Keratinocyte (primary cell): ENCODE data around the gene FRMD4B. TPM values are rescaled to one million over a fixed set of nuclear protein-coding genes. Genes with fewer than 3 reads are reported as not detected.

Experiments
- DNase-seq: peaks from one replicate; pipeline ENCODE4 v3.0.0-alpha.2; 2011; ENCODE audit warnings: low read depth, missing footprints, low spot score
- FAIRE-seq: peaks from 2 replicates; lab custom pipeline; 2011; peaks lifted over from hg19 to GRCh38; lab: Jason Lieb, UNC
- H2AFZ ChIP-seq: 2 replicates; pipeline ENCODE4 v1.6.0; 2012; ENCODE audit warnings: low read length, control low read depth, inconsistent platforms; ENCODE audit not compliant: control insufficient read depth
- H3K27ac ChIP-seq: 2 replicates; pipeline ENCODE4 v1.5.1; 2011; ENCODE audit warnings: low read length; ENCODE audit not compliant: control insufficient read depth, insufficient read depth
- H3K27me3 ChIP-seq: 3 replicates; pipeline ENCODE4 v1.6.0; 2011; ENCODE audit warnings: low read length; ENCODE audit not compliant: control insufficient read depth, insufficient read depth; ENCODE audit errors: extremely low read depth
- H3K36me3 ChIP-seq, 2 experiments: 2 replicates in 1 of 2; 3 replicates in 1 of 2; pipeline ENCODE4 v1.5.1; 2011; ENCODE audit warnings: low read length in 2 of 2, mild to moderate bottlenecking in 1 of 2; ENCODE audit not compliant: control insufficient read depth in 2 of 2, insufficient read depth in 2 of 2; ENCODE audit errors: extremely low read depth in 1 of 2
- H3K4me1 ChIP-seq: 3 replicates; pipeline ENCODE4 v1.5.1; 2011; ENCODE audit warnings: low read length; ENCODE audit not compliant: control insufficient read depth, insufficient read depth; ENCODE audit errors: extremely low read depth
- H3K4me2 ChIP-seq: 3 replicates; pipeline ENCODE4 v1.6.0; 2011; ENCODE audit warnings: low read depth, low read length; ENCODE audit not compliant: control insufficient read depth, insufficient read depth; ENCODE audit errors: extremely low read depth
- H3K4me3 ChIP-seq, 3 experiments: fragments of 200-600 bp in 1 of 3; sonication (generic) in 1 of 3; 2 replicates in 2 of 3; 3 replicates in 1 of 3; pipeline ENCODE4 v1.5.1; 2011 to 2016; ENCODE audit warnings: low read length in 3 of 3, mild to moderate bottlenecking in 3 of 3, control low read depth in 2 of 3, inconsistent platforms in 1 of 3, low read depth in 1 of 3, mixed read lengths in 1 of 3, mixed run types in 1 of 3, moderate library complexity in 1 of 3; ENCODE audit not compliant: control insufficient read depth in 2 of 3, insufficient read depth in 2 of 3; ENCODE audit errors: extremely low read depth in 1 of 3
- H3K79me2 ChIP-seq: 2 replicates; pipeline ENCODE4 v1.6.0; 2012; ENCODE audit warnings: low read length; ENCODE audit not compliant: control insufficient read depth, insufficient read depth
- H3K9ac ChIP-seq: 3 replicates; pipeline ENCODE4 v1.6.0; 2011; ENCODE audit warnings: low read length; ENCODE audit not compliant: control insufficient read depth, insufficient read depth; ENCODE audit errors: extremely low read depth
- H3K9me1 ChIP-seq: 3 replicates; pipeline ENCODE4 v1.6.0; 2011; ENCODE audit warnings: low read length; ENCODE audit not compliant: control insufficient read depth, insufficient read depth; ENCODE audit errors: extremely low read depth
- H3K9me3 ChIP-seq: 2 replicates; pipeline ENCODE4 v1.5.1; 2012; ENCODE audit warnings: low read depth, low read length; ENCODE audit not compliant: control insufficient read depth
- H4K20me1 ChIP-seq: 3 replicates; pipeline ENCODE4 v1.6.0; 2011; ENCODE audit warnings: low read length; ENCODE audit not compliant: control insufficient read depth, insufficient read depth; ENCODE audit errors: extremely low read depth
- EZH2 ChIP-seq: IDR thresholded peaks from one replicate; pipeline ENCODE4 v1.6.1; 2012; ENCODE audit warnings: inconsistent platforms, mild to moderate bottlenecking, low read length, moderate library complexity
- dilution Hi-C: fragments of 300-500 bp; cut with MboI; formaldehyde crosslinking; loops from one replicate; pipeline ENCODE4 v1.7.0; 2020; ENCODE audit warnings: low sequenced_read_pairs; ENCODE audit not compliant: extremely low pct_ligation_motif_present
- polyA plus RNA-seq, 5 experiments: library from polyadenylated mRNA; depleted of rRNA in 3 of 5; stranded (reverse) in 3 of 5; stranded (forward) in 1 of 5; unstranded in 1 of 5; fragments of >200 nt; gene quantifications; 1 replicate in 1 of 5; 2 replicates in 3 of 5; 3 replicates in 1 of 5; pipeline versions ENCODE4 v1.2.1 to v1.2.3, GENCODE V29; 2011 to 2012; ENCODE audit warnings: missing spikeins in 2 of 5, low read depth in 1 of 5, low replicate concordance in 1 of 5
- TF ChIP-seq, protein P1 (sequence below), 3 experiments: IDR thresholded peaks in 1 of 3; conservative IDR thresholded peaks in 1 of 3; optimal IDR thresholded peaks in 1 of 3; 2 replicates in 2 of 3; 3 replicates in 1 of 3; pipeline versions ENCODE3 to v1.5.1; 2011; ENCODE audit warnings: low read length in 3 of 3, mild to moderate bottlenecking in 3 of 3, moderate library complexity in 2 of 3, control low read depth in 1 of 3, inconsistent platforms in 1 of 3; ENCODE audit not compliant: insufficient read depth in 2 of 3; ENCODE audit errors: extremely low read depth in 1 of 3

The FRMD4B gene
- polyA plus RNA-seq, 1 donor (not counting 4 experiments of a cell fraction or from before 2014, with no cell fraction given) = 48.3 TPM

DNA sequence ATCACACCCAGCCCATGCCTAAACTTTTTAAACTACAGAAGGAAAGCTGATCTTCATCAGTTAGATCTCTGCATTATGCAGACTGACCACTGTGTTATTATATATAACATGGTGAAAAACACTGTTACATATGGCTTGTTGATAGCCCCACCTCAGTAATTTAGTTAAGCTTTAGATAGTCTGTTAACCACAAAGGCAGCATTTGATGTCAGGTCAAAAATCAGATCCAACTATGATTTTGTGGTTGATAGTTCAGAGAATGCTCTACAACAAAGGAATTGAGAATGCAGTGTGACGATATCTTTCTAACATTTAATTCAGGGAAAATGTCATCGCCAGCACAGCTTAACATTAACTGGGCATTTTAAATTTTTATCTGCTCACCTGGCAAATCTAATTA is 225.8 kb downstream of the FRMD4B start:
- Histone ChIP-seq H3K79me2 (no peaks in the 10 kb centered on the region), H3K27me3 (peaks cover 4% of the 10 kb centered on the region), H3K4me2 (no peak overlapping the region), H3K9ac (no peak overlapping the region), H3K9me1 (no peaks in the 10 kb centered on the region), H3K4me1 (no peaks in the 10 kb centered on the region), H3K27ac (no peak overlapping the region), H3K4me3 (no peak overlapping the region), H4K20me1 (no peaks in the 10 kb centered on the region), H3K36me3 (no peaks in the 10 kb centered on the region), H3K9me3 (no peaks in the 10 kb centered on the region), H2AFZ (no peak overlapping the region)
- TF ChIP-seq EZH2 = no peak
- TF ChIP-seq, protein P1, sequence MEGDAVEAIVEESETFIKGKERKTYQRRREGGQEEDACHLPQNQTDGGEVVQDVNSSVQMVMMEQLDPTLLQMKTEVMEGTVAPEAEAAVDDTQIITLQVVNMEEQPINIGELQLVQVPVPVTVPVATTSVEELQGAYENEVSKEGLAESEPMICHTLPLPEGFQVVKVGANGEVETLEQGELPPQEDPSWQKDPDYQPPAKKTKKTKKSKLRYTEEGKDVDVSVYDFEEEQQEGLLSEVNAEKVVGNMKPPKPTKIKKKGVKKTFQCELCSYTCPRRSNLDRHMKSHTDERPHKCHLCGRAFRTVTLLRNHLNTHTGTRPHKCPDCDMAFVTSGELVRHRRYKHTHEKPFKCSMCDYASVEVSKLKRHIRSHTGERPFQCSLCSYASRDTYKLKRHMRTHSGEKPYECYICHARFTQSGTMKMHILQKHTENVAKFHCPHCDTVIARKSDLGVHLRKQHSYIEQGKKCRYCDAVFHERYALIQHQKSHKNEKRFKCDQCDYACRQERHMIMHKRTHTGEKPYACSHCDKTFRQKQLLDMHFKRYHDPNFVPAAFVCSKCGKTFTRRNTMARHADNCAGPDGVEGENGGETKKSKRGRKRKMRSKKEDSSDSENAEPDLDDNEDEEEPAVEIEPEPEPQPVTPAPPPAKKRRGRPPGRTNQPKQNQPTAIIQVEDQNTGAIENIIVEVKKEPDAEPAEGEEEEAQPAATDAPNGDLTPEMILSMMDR (optimal IDR thresholded peaks at IDR 0.05 in 1 of 3, IDR thresholded peaks at IDR 0.05 in 1 of 3, conservative IDR thresholded peaks at IDR 0.05 in 1 of 3; ENCODE audit: extremely low read depth in 1 of 3, insufficient read depth in 2 of 3, low read length in 3 of 3) = no peak
- no peak for DNase-seq
- FAIRE-seq = no peak
- dilution Hi-C loops = no loop called here

DNA sequence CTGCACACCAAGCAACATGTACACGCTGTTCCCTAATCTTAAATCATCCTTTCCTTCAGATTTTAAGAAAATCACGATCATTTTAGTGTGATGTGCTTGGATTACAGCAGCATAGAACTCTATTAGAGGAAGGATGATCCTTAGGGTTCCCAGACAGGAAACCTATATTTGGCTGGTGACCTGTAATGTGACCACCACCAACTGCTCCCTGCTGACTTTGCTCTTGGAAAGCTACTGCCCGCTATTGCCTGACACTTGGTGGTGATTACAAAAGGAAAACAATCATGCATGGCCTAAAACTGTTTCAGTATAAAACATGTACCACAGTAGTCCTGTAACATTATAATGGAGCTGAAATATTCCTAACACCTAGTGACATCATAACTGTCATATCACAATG is 236.3 kb downstream of the FRMD4B start:
- DNase-seq (no peak), FAIRE-seq (no peak)
- Histone ChIP-seq H2AFZ (no peak overlapping the region), H3K4me3 (no peak overlapping the region), H3K9me3 (no peaks in the 10 kb centered on the region), H3K4me2 (no peak overlapping the region), H3K79me2 (no peaks in the 10 kb centered on the region), H3K27ac (no peak overlapping the region), H3K27me3 (no peaks in the 10 kb centered on the region), H4K20me1 (no peaks in the 10 kb centered on the region), H3K9ac (no peak overlapping the region), H3K9me1 (no peaks in the 10 kb centered on the region), H3K4me1 (no peaks in the 10 kb centered on the region), H3K36me3 (no peaks in the 10 kb centered on the region)
- dilution Hi-C loops = no loop called here
- no peak for TF ChIP-seq EZH2
- TF ChIP-seq, protein P1 (optimal IDR thresholded peaks at IDR 0.05 in 1 of 3, IDR thresholded peaks at IDR 0.05 in 1 of 3, conservative IDR thresholded peaks at IDR 0.05 in 1 of 3; ENCODE audit: extremely low read depth in 1 of 3, insufficient read depth in 2 of 3, low read length in 3 of 3) = no peak
